Choroid plexus epithelial cell (primary cell): ENCODE measurements around the gene UPK1B.
"Not testable (repeated sequence)": the region's sequence is repeated elsewhere in the genome, so short reads cannot be mapped to it uniquely, and the experiment has no call there.

ENCODE experiments used
- DNase-seq: peaks from one replicate; pipeline ENCODE4 v3.0.0-alpha.2; 2010; ENCODE audit warnings: low read depth
- H3K4me3 ChIP-seq: 2 replicates; pipeline ENCODE4 v1.5.1; 2011; ENCODE audit warnings: low read depth, mild to moderate bottlenecking, control low read depth, low read length, moderate library complexity
- TF ChIP-seq, protein P1 (sequence below): conservative IDR thresholded peaks from 2 replicates; pipeline ENCODE4 v1.5.1; 2011; ENCODE audit warnings: low read depth, mild to moderate bottlenecking, control low read depth, inconsistent platforms, low read length, moderate library complexity

The UPK1B gene

DNA sequence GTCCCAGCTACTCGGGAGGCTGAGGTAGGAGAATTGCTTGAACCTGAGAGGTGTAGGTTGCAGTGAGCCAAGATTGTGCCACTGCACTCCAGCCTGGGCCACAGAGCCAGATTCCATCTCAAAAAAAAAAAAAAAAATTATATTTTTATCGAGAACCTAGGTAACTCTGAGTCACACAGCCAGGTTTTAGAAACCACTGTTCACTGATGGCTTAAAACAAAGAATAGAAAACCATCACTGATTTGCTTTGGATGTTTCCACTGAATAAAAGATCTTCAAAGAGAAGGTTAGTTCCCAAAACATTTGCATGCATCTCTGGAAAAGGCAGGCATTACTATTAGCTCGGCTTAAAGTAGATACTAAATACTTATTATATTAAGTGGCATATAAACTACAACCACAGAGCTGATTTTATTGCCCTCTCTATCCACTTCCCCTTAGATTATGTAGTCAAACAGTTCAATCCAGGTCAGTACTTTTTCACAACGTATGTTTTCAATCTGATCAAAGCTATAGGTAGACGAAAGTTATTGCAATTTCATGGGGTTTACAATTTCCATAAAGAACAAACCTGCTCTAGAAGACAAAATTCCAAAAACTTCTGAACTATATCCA, 65.9 kb downstream of the UPK1B start:
- TF ChIP-seq, protein P1, sequence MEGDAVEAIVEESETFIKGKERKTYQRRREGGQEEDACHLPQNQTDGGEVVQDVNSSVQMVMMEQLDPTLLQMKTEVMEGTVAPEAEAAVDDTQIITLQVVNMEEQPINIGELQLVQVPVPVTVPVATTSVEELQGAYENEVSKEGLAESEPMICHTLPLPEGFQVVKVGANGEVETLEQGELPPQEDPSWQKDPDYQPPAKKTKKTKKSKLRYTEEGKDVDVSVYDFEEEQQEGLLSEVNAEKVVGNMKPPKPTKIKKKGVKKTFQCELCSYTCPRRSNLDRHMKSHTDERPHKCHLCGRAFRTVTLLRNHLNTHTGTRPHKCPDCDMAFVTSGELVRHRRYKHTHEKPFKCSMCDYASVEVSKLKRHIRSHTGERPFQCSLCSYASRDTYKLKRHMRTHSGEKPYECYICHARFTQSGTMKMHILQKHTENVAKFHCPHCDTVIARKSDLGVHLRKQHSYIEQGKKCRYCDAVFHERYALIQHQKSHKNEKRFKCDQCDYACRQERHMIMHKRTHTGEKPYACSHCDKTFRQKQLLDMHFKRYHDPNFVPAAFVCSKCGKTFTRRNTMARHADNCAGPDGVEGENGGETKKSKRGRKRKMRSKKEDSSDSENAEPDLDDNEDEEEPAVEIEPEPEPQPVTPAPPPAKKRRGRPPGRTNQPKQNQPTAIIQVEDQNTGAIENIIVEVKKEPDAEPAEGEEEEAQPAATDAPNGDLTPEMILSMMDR: no peak
- DNase-seq: no peak
- H3K4me3 ChIP-seq: peak overlapping the region; percentile 78

GRCh38 chr3:119240101-119240590, 66.7 kb downstream of the UPK1B start:
- peak; percentile 17 for DNase-seq
- TF ChIP-seq, protein P1: no peak
- peak overlapping the region; percentile 78 for H3K4me3 ChIP-seq

GRCh38 chr3:119240591-119241434, 67.4 kb downstream of the UPK1B start, which contains the start of gene B4GALT4:
TSS of gene B4GALT4 (minus strand) at chr3:119240878. CDS start at chr3:119230099, 10,779 bp downstream.
- DNase-seq: peak; percentile 92
- TF ChIP-seq, protein P1: no peak
- peak within 1 kb of the TSS; percentile 78 for H3K4me3 ChIP-seq

GRCh38 chr3:119242387-119243057, 69.1 kb downstream of the UPK1B start:
- DNase-seq, H3K4me3 ChIP-seq: not testable (repeated sequence)

DNA sequence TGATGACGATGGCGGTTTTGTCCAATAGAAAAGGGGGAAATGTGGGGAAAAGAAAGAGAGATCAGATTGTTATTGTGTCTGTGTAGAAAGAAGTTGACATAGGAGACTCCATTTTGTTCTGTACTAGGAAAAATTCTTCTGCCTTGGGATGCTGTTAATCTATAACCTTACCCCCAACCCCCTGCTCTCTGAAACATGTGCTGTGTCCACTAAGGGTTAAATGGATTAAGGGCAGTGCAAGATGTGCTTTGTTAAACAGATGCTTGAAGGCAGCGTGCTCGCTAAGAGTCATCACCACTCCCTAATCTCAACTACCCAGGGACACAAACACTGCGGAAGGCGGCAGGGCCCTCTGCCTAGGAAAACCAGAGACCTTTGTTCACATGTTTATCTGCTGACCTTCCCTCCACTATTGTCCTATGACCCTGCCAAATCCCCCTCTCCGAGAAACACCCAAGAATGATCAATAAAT, 69.7 kb downstream of the UPK1B start:
- not testable (repeated sequence) for H3K4me3 ChIP-seq, DNase-seq

DNA sequence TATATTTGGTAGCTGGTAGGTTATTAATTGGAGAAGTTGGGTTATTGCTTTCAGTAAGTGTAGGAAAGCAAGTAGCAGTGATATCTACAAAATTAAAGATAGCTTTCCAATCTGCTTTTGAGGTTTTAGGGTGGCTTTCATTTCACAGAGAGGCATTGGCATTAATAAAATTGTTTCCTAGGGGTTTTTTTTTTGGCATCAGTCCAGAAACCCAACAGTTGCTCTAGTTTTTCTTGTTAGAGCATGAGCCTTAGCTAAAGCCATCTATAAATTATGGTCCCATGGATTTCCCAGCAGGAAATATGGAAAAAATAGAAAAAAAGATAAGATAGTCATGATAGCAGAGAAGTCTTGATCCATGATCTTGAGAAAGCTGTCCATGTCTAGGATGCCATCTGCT, 70.3 kb downstream of the UPK1B start:
- TF ChIP-seq, protein P1: no peak
- H3K4me3 ChIP-seq: no peak overlapping the region
- DNase-seq: no peak

DNA sequence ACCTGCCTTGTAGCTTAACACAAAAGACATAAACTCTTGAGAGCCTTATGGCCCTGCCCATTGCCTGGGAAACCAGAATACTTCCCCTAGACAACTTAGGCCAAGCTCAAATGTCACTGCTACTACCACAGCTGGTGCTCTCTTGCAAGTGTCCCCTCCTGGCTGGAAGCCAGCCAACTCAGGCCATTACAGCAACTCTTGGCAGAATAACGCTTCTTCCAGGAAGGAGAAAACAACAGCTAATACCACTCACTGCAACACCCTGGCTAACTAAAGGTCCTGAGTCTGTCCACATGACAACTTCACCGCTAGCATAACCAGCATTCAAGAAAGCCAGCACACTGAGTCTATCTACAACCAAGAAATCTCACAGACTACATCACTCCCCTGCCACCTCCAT, 72.4 kb downstream of the UPK1B start:
- no peak for DNase-seq
- no peak overlapping the region for H3K4me3 ChIP-seq
- TF ChIP-seq, protein P1: no peak
